CD4-positive, CD25-positive, alpha-beta regulatory T cell (primary cell): ENCODE measurements around the gene ORC5. TPM values are rescaled to one million over a fixed set of nuclear protein-coding genes. Genes with fewer than 3 reads are reported as not detected.

Source experiments
- polyA plus RNA-seq, 4 donors: library from polyadenylated mRNA; unstranded; fragments of 300-500 nt; fragmentation: Illumina TruSeq; gene quantifications; one replicate each; pipeline ENCODE4 v1.2.3, GENCODE V29; 2021
- total RNA-seq: library from RNA; stranded (reverse); gene quantifications from one replicate; pipeline ENCODE4 v1.2.3, GENCODE V29; 2022

ORC5 gene
- total and polyA plus RNA-seq, 5 donors from 2014 or later: 16.7 to 30.0 (median 29.0) TPM

Other genes starting within 250 kb of the ORC5 start
- gene RELN, start 218.4 kb downstream of the ORC5 start, total RNA-seq: not detected
- not detected for gene RELN, start 218.4 kb downstream of the ORC5 start, polyA plus RNA-seq
- gene LHFPL3, start 120.6 kb upstream of the ORC5 start, total RNA-seq: not detected
- not detected for gene LHFPL3, start 120.6 kb upstream of the ORC5 start, polyA plus RNA-seq